Activated naive CD4-positive, alpha-beta T cell treated with Interleukin-2 at 50 U/mL for 16 hours (primary cell): ENCODE measurements around the gene STYXL1.
"Not testable (repeated sequence)": the region's sequence is repeated elsewhere in the genome, so short reads cannot be mapped to it uniquely, and the experiment has no call there.

Source experiments
- DNase-seq: peaks from one replicate; pipeline ENCODE4 v3.0.0-alpha.2; 2020

The STYXL1 gene, protein sequence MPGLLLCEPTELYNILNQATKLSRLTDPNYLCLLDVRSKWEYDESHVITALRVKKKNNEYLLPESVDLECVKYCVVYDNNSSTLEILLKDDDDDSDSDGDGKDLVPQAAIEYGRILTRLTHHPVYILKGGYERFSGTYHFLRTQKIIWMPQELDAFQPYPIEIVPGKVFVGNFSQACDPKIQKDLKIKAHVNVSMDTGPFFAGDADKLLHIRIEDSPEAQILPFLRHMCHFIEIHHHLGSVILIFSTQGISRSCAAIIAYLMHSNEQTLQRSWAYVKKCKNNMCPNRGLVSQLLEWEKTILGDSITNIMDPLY

DNA sequence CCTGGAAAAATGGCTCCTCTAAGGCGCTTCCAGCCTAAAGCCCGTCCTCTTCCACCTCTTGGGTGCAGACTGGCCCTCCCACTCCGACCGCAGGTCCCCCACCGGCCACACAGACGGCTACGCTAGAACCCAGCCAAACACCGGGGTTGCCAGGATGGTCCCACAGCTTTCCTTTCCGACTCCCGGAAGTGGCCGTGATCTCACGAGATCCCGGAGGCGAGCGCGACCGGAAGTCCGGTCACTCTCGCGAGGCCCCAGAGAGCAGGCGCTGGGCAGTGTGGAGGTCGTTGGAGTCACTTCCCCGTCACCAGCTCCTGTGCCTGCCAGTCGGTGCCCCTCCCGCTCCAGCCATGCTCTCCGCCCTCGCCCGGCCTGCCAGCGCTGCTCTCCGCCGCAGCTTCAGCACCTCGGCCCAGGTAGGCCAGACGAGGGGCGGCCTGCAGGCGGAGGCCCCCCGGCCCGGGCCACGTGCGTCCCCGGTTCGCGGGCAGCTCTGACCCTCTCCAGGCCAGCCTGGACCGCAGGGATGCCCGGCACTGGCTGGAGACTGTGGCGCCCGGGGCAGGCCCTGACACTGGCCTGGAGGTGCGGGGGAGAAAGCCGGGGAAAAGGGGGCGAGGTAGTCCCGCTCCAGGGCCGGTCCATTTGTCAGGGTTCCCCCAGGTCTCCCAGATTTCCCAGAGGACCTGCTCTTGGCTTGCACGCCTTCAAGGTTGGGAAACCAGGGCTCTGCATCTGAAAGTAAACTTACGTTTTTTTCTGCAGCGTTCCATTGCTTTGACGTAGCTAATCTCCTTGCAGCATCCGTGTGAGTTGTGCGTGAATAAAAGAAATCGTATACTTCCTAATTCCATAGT lies at the start of gene STYXL1, which contains the start of gene MDH2:
Gene STYXL1, minus strand, starts transcription at position 190 of the 857 bp plus-strand sequence. CDS start 17,477 bp downstream, outside the sequence.
Gene MDH2, plus strand, starts transcription at position 296 of the 857 bp plus-strand sequence. Its CDS starts 55 bp downstream, at position 351.
- DNase-seq = peak; percentile 90

DNA sequence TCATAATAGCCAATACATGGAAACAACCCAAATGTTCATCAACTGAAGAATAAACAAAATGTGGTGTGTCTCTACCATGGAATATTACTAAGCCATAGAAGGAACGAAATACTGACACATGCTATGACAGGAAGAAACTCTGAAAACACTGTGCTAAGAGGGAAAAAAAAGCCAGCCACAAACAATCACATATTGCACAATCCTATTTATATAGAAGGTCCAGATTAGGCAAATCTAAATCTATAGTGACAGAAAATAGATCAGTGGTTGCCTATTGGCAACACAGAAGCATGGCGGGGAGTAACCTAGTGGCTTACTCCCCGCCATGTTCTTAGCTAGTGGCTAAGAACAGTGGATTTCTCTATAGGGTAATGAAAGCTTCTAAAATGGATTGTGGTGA lies 48.1 kb upstream of the STYXL1 start:
- DNase-seq = no peak

DNA sequence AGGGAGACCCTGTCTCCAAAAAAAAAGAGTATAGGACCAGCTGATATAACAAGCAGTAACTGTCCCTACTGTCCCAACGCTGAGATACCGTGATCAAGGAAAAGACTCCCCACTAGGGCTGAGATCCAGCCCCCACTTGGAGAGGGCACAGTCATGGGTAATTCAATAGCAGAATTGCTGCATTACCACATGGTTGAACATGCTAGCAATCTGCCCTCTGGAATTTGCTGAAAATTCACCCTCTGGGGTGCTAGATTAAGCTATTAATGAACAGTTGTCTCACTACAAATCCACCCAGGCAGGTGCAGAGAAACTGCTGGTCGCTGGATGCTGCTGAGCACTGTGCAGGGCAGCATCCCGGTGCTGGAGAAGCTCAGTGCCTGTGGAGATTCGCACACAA lies 46.5 kb upstream of the STYXL1 start:
- DNase-seq = not testable (repeated sequence)

DNA sequence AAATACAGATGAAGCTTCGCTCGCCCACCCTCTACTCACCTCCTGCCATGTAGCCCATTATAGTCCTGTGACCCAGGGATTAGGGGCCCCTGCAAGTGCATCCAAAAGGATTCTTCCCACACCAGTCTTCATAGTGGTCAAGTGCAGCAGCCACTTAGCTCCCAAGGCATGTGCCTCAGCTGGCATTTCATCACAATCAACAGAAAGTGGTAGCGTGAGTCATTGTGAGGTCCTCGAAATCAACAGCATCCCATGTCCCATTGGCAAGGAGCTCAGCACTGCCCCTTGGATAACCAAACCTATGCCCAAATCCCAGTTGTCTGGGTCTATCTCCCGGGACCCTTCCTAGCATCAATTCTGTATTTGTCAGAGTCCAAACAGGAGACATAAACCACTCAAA lies 45.7 kb upstream of the STYXL1 start:
- DNase-seq = not testable (repeated sequence)

DNA sequence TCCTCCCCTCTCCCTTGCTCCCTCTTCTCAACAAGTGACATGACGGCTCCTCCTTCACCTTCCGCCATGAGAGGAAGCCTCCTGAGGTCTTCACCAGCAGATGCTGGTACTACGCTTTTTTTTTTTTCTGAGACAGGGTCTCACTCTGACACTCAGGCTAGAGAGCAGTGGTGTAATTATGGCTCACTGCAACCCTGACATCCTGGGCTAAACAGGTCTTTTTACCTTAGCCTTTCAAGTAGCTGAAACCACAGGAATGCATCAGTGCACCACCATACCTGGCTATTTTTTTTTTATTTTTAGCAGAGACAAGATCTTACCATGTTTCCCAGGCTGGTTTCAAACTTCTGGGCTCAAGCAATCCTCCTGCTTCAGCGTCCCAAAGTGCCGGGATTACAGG lies 43.7 kb upstream of the STYXL1 start:
- no peak for DNase-seq

DNA sequence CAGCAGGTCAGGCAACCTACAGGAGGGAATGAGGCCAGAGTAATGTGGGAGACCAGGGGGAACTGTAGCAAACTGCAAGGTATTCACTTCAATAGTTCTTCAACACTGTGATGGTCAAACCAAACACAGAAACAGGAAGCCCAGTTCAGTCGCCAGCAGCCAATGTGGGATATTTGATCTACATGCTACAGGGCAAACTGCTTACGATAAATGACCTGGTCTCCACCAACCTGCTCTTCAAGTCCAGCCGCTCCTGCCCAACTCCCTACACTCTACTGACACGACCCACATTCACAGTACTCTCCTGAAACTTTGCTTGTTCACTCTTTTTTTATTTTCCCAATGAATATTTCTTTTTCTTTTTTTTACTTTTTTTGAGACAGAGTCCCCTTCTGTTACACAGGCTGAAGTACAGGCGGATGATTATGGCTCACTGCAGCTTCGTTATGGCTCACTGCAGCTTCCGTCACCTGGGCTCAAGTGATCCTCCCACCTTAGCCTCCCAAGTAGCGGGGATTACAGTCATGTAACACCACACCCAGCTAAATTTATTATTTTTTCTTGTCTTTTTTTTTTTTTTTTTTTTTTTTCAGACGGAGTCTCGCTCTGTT lies 42.2 kb upstream of the STYXL1 start:
- no peak for DNase-seq

DNA sequence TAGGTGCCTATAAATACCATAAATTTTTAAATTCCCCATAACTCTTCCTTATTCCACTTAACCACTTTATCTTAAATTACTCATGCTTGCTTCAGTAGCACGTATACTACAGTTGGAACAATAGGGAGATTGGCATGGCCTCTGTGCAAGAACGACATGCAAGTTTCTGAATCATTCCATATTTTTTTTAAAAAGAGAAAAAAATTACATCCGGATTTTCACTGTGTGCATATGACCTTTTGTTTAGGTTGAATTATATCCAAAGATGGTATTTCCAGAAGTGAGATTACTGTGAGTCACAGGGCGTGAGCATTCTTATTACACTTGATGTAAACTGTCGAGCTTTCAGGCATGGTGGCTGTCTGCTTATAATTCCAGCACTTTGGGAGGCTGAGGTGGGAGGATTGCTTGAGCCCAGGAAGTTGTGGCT lies 39.6 kb upstream of the STYXL1 start:
- not testable (repeated sequence) for DNase-seq

DNA sequence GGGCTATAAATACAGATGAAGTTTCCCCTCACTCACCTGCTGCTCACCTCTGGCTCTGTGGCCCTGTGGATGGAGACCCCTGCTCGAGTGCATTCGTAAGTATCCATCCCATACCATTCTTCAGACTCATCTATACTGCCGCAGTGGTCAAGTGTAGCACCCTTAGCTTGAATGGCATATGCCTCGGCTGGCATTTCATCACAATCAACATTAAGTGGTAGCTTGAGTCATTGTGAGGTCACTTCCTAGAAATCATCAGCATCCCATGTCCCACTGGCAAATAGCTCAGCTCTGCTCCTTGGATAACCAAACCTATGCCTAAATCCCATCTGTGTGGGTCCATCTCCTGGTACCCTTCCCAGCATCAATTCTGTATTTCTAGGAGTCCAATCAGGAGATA lies 38.3 kb upstream of the STYXL1 start:
- DNase-seq = no peak

DNA sequence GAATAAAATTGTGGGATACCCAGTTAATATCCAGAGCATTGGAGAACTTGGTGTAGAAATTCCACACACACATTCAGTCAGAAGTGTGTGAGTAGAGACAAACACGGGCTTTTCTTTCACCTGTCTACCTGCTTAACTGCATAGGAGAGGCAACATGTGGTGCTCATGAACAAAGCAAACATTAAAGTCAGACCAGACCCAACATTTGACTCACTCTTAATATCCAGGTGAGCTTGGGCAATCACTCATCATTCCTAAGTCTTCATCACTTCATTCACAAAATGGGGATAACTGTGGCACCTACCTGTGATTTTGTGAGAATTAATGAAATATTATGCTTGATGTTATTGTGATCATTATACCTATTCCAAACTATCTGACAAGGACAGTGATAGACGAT lies 36.3 kb upstream of the STYXL1 start:
- not testable (repeated sequence) for DNase-seq

DNA sequence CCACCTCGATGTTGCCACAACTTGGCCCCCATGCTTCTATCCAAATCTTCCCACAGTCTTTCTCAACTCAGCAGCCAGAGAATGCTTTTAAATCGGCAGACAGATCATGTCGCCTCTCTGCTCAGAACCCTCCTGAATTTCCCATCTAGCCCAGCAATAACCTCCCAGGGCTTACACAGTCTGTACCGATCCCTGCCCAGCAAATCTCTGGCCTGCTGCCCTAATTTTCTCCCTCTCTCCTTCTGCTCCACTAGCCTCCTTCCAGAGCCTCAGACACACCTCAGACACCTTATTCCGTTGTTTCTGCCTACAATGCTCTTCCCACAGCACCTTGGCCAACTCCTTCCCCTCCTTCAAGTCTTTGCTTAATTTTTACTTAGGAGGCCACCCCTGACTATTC lies 32.4 kb upstream of the STYXL1 start:
- no peak for DNase-seq

DNA sequence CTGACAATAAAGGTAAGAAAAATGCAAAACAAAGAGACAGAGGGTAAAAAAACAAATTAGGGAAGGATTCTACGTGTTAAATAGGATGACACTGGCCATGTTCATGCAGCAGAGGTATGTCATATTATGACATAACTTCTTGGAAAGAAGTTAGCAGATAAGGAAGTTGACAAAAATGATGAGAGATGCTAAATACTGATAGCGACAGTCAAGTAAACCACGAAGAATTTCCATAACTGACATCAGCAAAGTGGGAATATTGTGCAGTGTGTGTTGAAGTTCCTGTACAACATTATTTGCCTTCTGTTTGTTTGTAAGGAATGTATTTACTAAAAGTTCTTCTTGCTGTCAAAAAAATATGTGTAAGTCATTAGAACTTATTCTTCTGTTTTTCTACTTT lies 29.6 kb upstream of the STYXL1 start:
- DNase-seq = no peak

DNA sequence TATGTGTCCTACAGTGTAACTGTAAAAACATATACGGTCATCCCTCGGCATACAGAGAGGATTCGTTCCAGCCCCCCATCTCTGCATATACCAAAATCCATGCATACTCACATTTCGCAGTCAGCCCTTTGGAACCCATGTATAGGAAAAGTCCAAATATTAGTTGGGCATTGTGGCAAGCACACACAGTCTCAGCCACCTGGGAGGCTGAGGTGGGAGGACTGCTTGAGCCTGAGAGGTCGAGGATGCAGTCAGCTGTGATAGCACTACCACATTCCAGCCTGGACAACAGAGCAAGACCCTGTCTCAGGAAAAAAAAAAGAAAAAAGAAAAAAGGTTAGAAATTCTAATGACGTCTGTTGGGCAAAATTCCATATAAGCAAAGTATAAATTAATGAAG lies 29.2 kb upstream of the STYXL1 start:
- DNase-seq = no peak

DNA sequence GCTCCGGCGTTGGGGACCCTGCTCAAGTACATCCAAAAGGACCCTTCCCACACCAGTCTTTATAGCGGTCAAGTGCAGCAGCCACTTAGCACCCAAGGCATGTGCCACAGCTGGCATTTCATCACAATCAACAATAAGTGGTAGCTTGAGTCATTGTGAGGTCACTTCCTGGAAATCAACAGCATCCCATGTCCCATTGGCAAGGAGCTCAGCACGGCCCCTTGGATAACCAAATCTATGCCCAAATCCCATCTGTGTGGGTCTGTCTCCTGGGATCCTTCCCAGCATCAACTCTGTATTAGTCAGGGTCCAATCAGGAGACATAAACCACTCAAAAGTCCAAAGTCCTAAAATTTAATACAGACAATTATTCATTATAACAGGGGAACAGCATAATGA lies 27.2 kb upstream of the STYXL1 start:
- DNase-seq = no peak

DNA sequence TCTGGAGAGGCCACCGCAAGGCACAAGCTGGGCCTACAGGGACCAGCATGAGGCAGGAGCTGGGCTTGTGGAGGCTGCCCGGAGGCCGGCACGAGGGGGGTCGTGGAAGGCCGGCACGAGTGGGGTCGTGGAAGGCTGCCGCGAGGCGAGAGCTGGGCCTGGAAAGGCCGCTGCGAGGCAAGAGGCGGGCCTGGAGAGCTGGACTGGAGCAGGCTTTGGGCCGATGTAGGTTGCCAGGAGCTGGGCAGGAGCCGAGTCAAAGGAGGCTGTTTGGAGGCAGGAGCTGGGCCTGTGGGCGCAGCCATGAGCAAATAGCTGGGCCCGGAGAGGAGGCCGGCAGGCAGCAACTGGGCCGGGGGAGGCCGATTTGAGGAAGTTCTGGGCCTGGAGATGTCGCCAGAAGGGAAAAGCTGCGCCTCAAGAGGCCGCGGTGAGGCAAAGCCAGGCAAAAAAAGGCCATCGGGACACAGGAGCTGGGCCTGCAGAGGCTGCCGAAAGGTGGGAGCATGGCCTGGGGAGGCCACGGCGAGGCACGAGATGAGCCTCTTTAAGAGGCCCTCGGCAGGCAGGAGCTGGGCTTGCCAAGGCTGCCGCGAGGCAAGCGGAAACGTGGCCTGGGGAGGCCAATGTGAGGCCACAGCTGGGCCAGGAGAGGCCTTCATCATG lies 26.6 kb upstream of the STYXL1 start:
- DNase-seq = no peak

DNA sequence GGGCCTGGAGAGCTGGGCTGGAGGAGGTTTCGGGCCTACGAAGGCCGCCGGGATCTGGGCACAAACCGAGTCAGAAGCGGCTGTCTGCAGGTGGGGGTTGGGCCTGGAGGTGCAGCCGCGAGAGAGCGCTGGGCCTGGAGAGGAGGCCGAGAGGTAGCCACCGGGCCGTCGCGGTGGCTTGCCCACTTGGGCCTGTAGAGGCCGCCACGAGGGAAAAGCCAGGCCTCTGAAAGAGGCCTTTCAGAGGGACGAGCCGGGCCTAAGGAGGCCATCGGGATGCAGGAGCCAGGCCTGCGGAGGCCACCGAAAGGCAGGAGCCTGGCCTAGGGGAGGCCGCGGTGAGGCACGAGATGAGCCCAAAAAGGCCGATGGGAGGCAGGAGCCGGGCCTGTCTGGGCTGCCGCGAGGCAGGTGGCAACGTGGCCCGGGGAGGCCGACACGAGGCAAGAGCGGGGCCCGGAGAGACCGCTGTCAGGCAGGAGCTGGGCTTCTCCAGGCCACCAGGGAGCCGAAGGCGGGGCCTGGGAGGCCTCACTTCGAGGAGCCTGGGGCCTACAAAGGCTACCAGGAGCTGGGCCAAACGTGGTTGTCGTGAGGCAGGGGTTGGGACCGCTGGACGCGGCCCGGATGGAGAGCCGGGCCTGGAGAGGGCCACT lies 25.7 kb upstream of the STYXL1 start:
- DNase-seq = no peak

DNA sequence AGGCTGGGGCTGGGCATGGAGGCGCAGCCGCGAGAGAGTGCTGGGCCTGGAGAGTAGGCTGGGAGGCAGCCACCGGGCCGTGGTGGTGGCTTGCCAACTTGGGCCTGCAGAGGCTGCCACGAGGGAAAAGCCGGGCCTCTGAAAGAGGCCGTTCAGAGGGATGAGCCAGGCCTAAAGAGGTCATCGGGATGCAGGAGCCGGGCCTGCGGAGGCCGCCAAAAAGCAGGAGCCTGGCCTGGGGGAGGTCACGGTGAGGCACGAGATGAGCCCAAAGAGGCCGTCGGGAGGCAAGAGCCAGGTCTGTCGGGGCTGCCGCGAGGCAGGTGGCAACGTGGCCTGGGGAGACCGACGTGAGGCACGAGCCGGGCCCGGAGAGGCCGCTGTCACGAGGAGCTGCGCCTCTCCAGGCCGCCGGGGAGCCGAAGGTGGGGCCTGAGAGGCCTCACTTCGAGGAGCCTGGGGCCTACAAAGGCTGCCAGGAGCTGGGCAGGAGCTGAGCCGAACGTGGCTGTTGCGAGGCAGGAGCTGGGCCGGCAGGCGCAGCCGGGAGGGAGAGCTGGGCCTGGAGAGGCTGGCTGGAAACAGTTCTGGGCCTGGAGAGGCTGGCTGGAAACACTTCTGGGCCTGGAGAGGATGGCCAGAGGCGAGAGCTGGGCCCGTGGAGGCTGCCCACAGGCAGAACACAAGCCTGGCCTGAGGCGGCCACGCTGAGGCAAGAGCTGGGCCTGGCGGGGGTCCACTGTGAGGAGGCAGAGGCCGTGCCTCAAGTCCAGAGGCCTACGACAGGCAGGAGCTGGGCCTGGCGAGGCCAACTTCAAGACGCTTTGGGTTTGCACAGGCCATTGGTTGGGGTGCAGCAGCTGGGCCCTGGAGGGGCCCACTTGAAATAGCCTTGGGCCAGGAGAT lies 24.7 kb upstream of the STYXL1 start:
- DNase-seq = no peak

DNA sequence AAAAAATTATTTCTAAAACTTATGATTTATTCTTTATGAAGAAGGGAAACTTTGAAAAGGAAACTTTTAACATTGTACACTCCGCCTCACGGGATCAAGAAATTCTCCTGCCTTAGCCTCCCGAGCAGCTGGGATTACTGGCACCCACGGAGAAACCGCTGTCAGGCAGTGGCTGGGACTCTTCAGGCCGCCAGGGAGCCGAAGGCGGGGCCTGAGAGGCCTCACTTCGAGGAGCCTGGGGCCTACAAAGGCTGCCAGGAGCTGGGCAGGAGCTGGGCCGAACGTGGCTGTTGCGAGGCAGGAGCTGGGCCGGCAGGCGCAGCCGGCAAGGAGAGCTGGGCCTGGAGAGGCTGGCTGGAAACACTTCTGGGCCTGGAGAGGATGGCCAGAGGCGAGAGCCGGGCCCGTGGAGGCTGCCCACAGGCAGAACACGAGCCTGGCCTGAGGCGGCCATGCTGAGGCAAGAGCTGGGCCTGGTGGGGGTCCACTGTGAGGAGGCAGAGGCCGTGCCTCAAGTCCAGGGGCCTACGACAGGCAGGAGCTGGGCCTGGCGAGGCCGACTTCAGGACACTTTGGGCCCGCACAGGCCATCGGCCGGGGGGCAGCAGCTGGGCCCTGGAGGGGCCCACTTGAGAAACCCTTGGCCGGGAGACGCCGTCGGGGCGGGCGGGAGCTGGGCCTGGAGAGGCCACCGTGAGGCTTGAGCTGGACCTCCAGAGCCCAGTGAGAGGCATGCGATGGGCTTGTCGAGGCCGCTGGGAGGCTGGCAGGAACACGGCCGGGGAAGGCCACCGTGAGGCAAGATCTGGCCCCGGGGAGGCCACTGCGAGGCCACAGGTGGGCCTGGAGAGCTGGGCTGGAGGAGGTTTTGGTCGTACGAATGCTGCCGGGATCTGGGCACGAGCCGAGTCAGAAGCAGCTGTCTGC lies 23.8 kb upstream of the STYXL1 start:
- DNase-seq = no peak

DNA sequence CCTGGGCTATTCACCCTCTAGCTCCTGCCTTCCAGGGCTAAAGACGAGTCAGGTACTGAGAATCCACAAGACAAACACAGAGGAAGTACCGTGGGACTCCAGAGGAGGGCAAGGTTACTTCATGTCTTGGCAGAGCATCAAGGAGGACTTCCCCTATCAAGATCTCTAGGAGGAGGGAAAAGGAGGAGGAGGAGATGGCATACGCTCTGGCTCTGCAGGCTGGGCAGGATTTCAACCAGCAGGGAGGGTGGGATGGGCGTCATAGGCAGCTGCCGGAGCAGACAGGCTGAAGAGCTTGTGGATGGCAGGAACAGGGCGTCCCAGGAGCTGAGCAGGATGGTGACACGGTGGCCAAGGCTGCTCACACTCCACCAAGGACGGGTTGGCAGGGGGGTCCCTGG lies 21.4 kb upstream of the STYXL1 start:
- DNase-seq = no peak

DNA sequence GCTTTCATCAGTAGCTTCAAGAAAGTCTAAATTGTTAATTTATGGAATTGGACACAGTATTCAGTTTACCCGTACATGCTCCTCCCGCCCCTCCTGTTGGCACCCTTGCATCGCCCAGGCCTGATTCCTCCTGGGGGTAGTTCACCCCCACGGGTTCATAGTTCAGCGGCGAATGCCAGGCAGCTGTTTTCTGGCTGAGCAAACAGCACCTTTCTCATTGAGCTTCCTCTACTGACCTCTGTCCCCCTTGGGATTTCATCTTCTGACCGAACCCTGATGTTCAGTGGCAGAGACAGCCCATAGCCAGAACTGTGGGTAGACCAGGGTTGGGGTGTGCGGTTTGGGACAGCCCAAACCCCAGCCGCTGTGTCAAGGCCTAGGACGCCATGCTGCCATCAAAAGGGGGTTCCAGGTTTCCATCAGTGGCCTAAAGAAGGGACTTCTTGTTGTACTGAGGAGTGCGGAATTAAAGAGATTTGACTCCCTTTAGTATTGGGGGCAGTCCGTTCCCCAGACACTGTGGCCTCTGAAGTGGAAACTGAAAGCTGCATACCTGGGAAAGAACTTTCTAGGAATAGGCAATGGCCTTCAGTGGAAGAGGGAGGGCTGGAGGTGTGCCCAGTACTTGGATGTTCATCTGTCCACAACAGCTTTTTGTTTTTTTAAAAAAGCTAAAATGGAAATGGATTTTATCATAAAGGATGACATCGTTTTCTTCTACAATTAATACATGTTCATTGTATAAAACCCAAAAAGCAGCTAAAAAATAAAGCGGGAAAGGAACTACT lies 19.1 kb upstream of the STYXL1 start:
- DNase-seq = no peak
